HEK293 (cell line): Measurements from ENCODE around the gene SLC25A47.
"Not testable (repeated sequence)": the region's sequence is repeated elsewhere in the genome, so short reads cannot be mapped to it uniquely, and the experiment has no call there.

Experiments
- CTCF ChIA-PET: fragments of 350-600 bp; formaldehyde crosslinking; extraction: SDS; loops from one replicate; lab custom pipeline; 2021; ENCODE audit warnings: antibody characterized with exemption; lab: Yijun Ruan, JAX
- POLR2A ChIA-PET: fragments of 300-600 bp; formaldehyde crosslinking; extraction: SDS; loops from one replicate; lab custom pipeline; 2020; ENCODE audit warnings: antibody characterized with exemption, inconsistent platforms; lab: Yijun Ruan, JAX
- H3K27ac ChIP-seq: fragments of 200-500 bp; sonication (Bioruptor generic); 2 replicates; pipeline ENCODE4 v1.5.1; 2014; ENCODE audit warnings: low read depth, low read length, control low read depth, inconsistent platforms; ENCODE audit errors: extremely low read depth
- H3K36me3 ChIP-seq, 2 experiments: fragments of 200-500 bp in 1 of 2; sonication (Bioruptor generic) in 1 of 2; 1 replicate in 1 of 2; 2 replicates in 1 of 2; pipeline ENCODE4 v1.5.1; 2014 to 2017; ENCODE audit warnings: inconsistent platforms in 2 of 2, low read length in 2 of 2; ENCODE audit not compliant: control insufficient read depth in 2 of 2, insufficient read depth in 1 of 2
- H3K4me1 ChIP-seq: fragments of 200-500 bp; sonication (Bioruptor generic); 2 replicates; pipeline ENCODE4 v1.5.1; 2014; ENCODE audit warnings: mild to moderate bottlenecking, low read length, inconsistent platforms; ENCODE audit not compliant: control insufficient read depth, insufficient read depth
- H3K4me3 ChIP-seq: 2 replicates; pipeline ENCODE4 v1.5.1; 2011; ENCODE audit warnings: low read depth, mild to moderate bottlenecking, control low read depth, low read length, moderate library complexity
- H3K9me3 ChIP-seq: fragments of 200-500 bp; sonication (Bioruptor generic); 2 replicates; pipeline ENCODE4 v1.5.1; 2014; ENCODE audit warnings: low read depth, low read length, inconsistent platforms; ENCODE audit not compliant: control insufficient read depth, insufficient read depth
- ATF2 ChIP-seq: fragments of 450-650 bp; formaldehyde crosslinking; IDR thresholded peaks from 2 replicates; pipeline ENCODE4 v1.5.1; 2016; ENCODE audit warnings: missing biosample characterization, missing genetic modification characterization, low read depth
- BCL11B ChIP-seq: fragments of 450-650 bp; formaldehyde crosslinking; IDR thresholded peaks from 2 replicates; pipeline ENCODE4 v1.5.1; 2016; ENCODE audit warnings: low read depth, missing biosample characterization, missing genetic modification characterization
- ELK4 ChIP-seq: IDR thresholded peaks from 2 replicates; pipeline ENCODE4 v1.6.1; 2011; ENCODE audit warnings: mild to moderate bottlenecking, low read depth, low read length, borderline replicate concordance
- HOXC10 ChIP-seq: sonication (generic); formaldehyde crosslinking; IDR thresholded peaks from 2 replicates; pipeline ENCODE4 v1.8.1; 2023; ENCODE audit warnings: mild to moderate bottlenecking, missing genetic modification reagents
- PATZ1 ChIP-seq: fragments of 450-650 bp; formaldehyde crosslinking; IDR thresholded peaks from 2 replicates; pipeline ENCODE4 v1.5.1; 2016; ENCODE audit warnings: missing biosample characterization, missing genetic modification characterization
- SP2 ChIP-seq: fragments of 450-650 bp; formaldehyde crosslinking; IDR thresholded peaks from 2 replicates; pipeline ENCODE4 v1.5.1; 2016; ENCODE audit warnings: missing biosample characterization, missing genetic modification characterization
- ZFP69B ChIP-seq: fragments of 450-650 bp; formaldehyde crosslinking; IDR thresholded peaks from 2 replicates; pipeline ENCODE4 v1.5.1; 2016; ENCODE audit warnings: missing biosample characterization, missing genetic modification characterization
- ZNF157 ChIP-seq: fragments of 450-650 bp; formaldehyde crosslinking; IDR thresholded peaks from 2 replicates; pipeline ENCODE4 v1.5.1; 2016; ENCODE audit warnings: missing biosample characterization, missing genetic modification characterization
- ZNF248 ChIP-seq: fragments of 450-650 bp; formaldehyde crosslinking; IDR thresholded peaks from 2 replicates; pipeline ENCODE4 v1.5.1; 2017; ENCODE audit warnings: missing biosample characterization, missing genetic modification characterization
- ZNF302 ChIP-seq: fragments of 450-650 bp; formaldehyde crosslinking; IDR thresholded peaks from 2 replicates; pipeline ENCODE4 v1.5.1; 2016; ENCODE audit warnings: missing biosample characterization, missing genetic modification characterization, low read depth
- ZNF311 ChIP-seq: fragments of 450-650 bp; formaldehyde crosslinking; IDR thresholded peaks from 2 replicates; pipeline ENCODE4 v1.5.1; 2017; ENCODE audit warnings: missing biosample characterization, missing genetic modification characterization, borderline replicate concordance
- ZNF658 ChIP-seq: fragments of 450-650 bp; formaldehyde crosslinking; IDR thresholded peaks from 2 replicates; pipeline ENCODE4; 2016; ENCODE audit warnings: missing biosample characterization, missing genetic modification characterization
- ZNF692 ChIP-seq: fragments of 450-650 bp; formaldehyde crosslinking; IDR thresholded peaks from 2 replicates; pipeline ENCODE4 v1.5.1; 2016; ENCODE audit warnings: missing biosample characterization, missing genetic modification characterization
- ZNF785 ChIP-seq: fragments of 450-650 bp; formaldehyde crosslinking; IDR thresholded peaks from 2 replicates; pipeline ENCODE4 v1.5.1; 2016; ENCODE audit warnings: missing biosample characterization, missing genetic modification characterization
- TF ChIP-seq, protein P1 (sequence below): fragments of 450-650 bp; formaldehyde crosslinking; IDR thresholded peaks from 2 replicates; pipeline ENCODE4 v1.5.1; 2016; ENCODE audit warnings: missing biosample characterization, missing genetic modification characterization
- TF ChIP-seq, protein P2 (sequence below): fragments of 450-650 bp; formaldehyde crosslinking; IDR thresholded peaks from 2 replicates; pipeline ENCODE4 v1.5.1; 2016; ENCODE audit warnings: missing biosample characterization, missing genetic modification characterization

Gene SLC25A47

DNA sequence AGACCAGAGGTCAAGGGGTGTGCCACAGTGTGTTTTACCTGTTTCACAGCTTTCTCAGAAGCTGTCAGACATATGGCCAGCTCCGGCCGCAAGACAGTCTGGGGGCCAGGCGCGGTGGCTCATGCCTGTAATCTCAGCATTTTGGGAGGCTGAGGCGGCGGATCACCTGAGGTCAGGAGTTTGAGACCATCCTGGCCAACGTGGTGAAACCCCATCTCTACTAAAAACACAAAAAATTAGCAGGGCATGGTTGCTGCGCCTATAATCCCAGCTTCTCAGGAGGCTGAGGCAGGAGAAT lies 35.2 kb upstream of the SLC25A47 start:
- 0 out of 2 replicates have a peak, but pooled peaks have one; percentile 20 for TF ChIP-seq BCL11B
- not testable (repeated sequence) for H3K9me3 ChIP-seq, H3K4me1 ChIP-seq, H3K4me3 ChIP-seq
- POLR2A ChIA-PET: interaction anchor here (0.6 kb wide), 1 partner anchor 21 kb away, joined by 4 read pairs; no protein-coding TSS in a partner anchor
- H3K27ac ChIP-seq: peak overlapping the region; percentile 24; the same call in 1 of the 2 replicates
- CTCF ChIA-PET: interaction anchor here (0.5 to 1.8 kb wide), 5 partner anchors 10 to 1496 kb away, joined by 3 to 6 read pairs (median 4); no protein-coding TSS in a partner anchor
- H3K36me3 ChIP-seq: peaks cover 0 to 24% of the 10 kb centered on the region in 2 experiments; a peak in 2 of 3 replicates

DNA sequence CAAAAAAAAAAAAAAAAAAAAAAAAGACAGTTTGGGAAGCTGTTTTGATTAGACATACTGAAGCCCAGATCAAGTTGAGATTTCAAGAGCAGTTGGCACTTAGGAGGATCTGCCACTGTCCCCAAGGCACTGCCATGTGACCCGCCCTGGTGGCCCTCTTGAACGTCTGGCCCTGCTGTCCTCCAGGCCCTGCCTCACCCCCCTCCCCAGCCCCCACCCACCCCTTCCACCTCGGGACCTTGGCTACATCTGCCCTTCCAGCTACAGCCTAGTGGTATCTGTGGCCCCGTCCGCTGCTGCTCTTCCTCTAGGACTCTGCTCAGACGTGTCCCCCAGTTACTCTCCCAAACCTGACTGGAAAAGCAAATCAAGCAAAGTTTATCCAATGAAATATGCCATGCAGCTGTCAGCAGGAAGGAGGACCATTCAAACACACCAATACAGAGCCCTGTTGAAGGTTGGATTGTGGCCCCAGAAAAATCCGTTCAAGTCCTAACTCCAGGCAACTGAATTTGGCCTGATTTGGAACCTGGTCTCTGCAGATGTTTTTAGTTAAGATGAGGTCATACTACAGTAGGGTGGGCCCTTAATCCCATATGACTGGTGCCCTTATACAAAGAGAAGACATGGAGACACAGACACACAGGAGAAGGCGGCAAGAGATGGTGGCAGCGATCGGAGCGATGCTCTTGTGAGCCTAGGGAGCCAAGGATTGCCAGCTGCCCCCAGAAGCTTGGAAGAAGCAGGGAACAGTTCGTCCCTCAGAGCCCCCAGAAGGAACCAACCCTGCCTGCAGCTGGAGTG lies 34.6 kb upstream of the SLC25A47 start:
- no peaks in the 10 kb centered on the region for H3K9me3 ChIP-seq
- no peaks in the 10 kb centered on the region; the same call in 1 of the 2 replicates for H3K4me1 ChIP-seq
- CTCF ChIA-PET: interaction anchor here (0.5 to 1.8 kb wide), 4 partner anchors 10 to 1495 kb away, joined by 3 to 6 read pairs (median 4); no protein-coding TSS in a partner anchor
- TF ChIP-seq ZNF311 (tag by site-specific recombination) (no peak), ELK4 (no peak), PATZ1 (tag by site-specific recombination) (0 out of 2 replicates have a peak, but pooled peaks have one; percentile 24), ZFP69B (0 out of 2 replicates have a peak, but pooled peaks have one; percentile 14), ZNF248 (tag by site-specific recombination) (no peak), ATF2 (tag by site-specific recombination) (peak; percentile 62), ZNF658 (tag by site-specific recombination) (no peak), ZNF692 (tag by site-specific recombination) (0 out of 2 replicates have a peak, but pooled peaks have one; percentile 32), SP2 (tag by site-specific recombination) (0 out of 2 replicates have a peak, but pooled peaks have one; percentile 26), ZNF302 (tag by site-specific recombination) (no peak), ZNF157 (no peak), ZNF785 (tag by site-specific recombination) (no peak), HOXC10 (CRISPR knock-in tag) (no peak)
- TF ChIP-seq, protein P1, sequence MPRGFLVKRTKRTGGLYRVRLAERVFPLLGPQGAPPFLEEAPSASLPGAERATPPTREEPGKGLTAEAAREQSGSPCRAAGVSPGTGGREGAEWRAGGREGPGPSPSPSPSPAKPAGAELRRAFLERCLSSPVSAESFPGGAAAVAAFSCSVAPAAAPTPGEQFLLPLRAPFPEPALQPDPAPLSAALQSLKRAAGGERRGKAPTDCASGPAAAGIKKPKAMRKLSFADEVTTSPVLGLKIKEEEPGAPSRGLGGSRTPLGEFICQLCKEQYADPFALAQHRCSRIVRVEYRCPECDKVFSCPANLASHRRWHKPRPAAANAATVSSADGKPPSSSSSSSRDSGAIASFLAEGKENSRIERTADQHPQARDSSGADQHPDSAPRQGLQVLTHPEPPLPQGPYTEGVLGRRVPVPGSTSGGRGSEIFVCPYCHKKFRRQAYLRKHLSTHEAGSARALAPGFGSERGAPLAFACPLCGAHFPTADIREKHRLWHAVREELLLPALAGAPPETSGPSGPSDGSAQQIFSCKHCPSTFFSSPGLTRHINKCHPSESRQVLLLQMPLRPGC: no peak
- TF ChIP-seq, protein P2, sequence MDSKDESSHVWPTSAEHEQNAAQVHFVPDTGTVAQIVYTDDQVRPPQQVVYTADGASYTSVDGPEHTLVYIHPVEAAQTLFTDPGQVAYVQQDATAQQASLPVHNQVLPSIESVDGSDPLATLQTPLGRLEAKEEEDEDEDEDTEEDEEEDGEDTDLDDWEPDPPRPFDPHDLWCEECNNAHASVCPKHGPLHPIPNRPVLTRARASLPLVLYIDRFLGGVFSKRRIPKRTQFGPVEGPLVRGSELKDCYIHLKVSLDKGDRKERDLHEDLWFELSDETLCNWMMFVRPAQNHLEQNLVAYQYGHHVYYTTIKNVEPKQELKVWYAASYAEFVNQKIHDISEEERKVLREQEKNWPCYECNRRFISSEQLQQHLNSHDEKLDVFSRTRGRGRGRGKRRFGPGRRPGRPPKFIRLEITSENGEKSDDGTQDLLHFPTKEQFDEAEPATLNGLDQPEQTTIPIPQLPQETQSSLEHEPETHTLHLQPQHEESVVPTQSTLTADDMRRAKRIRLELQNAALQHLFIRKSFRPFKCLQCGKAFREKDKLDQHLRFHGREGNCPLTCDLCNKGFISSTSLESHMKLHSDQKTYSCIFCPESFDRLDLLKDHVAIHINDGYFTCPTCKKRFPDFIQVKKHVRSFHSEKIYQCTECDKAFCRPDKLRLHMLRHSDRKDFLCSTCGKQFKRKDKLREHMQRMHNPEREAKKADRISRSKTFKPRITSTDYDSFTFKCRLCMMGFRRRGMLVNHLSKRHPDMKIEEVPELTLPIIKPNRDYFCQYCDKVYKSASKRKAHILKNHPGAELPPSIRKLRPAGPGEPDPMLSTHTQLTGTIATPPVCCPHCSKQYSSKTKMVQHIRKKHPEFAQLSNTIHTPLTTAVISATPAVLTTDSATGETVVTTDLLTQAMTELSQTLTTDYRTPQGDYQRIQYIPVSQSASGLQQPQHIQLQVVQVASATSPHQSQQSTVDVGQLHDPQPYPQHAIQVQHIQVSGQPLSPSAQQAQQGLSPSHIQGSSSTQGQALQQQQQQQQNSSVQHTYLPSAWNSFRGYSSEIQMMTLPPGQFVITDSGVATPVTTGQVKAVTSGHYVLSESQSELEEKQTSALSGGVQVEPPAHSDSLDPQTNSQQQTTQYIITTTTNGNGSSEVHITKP (tag by site-specific recombination): peak; percentile 58
- peaks cover 0 to 24% of the 10 kb centered on the region in 2 experiments; a peak in 2 of 3 replicates for H3K36me3 ChIP-seq
- no peak overlapping the region for H3K27ac ChIP-seq
- H3K4me3 ChIP-seq: no peak overlapping the region
- POLR2A ChIA-PET: interaction anchor here (0.6 kb wide), 1 partner anchor 20 kb away, joined by 4 read pairs; no protein-coding TSS in a partner anchor
